T-helper 2 cell treated with Interferon-gamma antibody and Interleukin-4, amounts not matched to agents 5 μg/mL and 100 μg/mL, for 36 hours (primary cell): ENCODE measurements around the gene RAB8B.
A peak's percentile ranks its signal among the peaks of the same experiment; 100 is the strongest.
"Not testable (repeated sequence)": the region's sequence is repeated elsewhere in the genome, so short reads cannot be mapped to it uniquely, and the experiment has no call there.

ENCODE experiments used
- DNase-seq: peaks from one replicate; pipeline ENCODE4 v3.0.0; 2021; ENCODE audit warnings: low spot score
- H3K27ac Mint-ChIP-seq: one replicate; pipeline ENCODE4 v1.8.0; 2021; ENCODE audit warnings: mild to moderate bottlenecking, mixed read lengths
- H3K27me3 Mint-ChIP-seq: one replicate; pipeline ENCODE4 v1.8.0; 2021; ENCODE audit warnings: low read depth, mixed read lengths
- H3K36me3 Mint-ChIP-seq: one replicate; pipeline ENCODE4 v1.8.0; 2021; ENCODE audit warnings: low read depth, mixed read lengths
- H3K4me1 Mint-ChIP-seq: one replicate; pipeline ENCODE4 v1.8.0; 2021; ENCODE audit warnings: low read depth, mixed read lengths
- H3K4me3 Mint-ChIP-seq: one replicate; pipeline ENCODE4 v1.8.0; 2022; ENCODE audit warnings: mild to moderate bottlenecking, moderate library complexity, mixed read lengths
- H3K9me3 Mint-ChIP-seq: one replicate; pipeline ENCODE4 v1.8.0; 2021; ENCODE audit warnings: mixed read lengths

The RAB8B gene

DNA sequence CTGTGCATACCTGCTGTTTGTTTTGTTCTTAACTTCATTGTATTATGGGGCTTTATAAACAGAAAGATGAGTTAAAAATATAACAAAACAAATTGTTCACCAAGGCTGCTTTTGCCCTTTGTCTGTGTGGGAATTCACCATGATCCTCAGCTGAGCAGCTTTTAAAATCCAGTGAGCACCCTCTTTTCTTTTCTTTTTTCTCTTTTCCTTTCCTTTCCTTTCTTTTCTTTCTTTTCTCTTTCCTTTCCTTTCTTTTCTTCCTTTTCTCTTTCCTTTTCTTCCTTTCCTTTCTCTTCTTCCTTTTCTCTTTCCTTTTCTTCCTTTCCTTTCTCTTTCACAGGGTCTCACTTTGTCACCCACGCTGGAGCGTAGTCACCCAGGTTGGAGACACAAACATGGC lies 38.3 kb downstream of the RAB8B start:
- Mint-ChIP-seq H3K36me3 (peaks cover 36% of the 10 kb centered on the region), H3K27me3 (no peaks in the 10 kb centered on the region), H3K4me3 (peak overlapping the region; percentile 58), H3K4me1 (peaks cover 43% of the 10 kb centered on the region), H3K27ac (peak overlapping the region; percentile 78), H3K9me3 (no peaks in the 10 kb centered on the region)
- DNase-seq: no peak

DNA sequence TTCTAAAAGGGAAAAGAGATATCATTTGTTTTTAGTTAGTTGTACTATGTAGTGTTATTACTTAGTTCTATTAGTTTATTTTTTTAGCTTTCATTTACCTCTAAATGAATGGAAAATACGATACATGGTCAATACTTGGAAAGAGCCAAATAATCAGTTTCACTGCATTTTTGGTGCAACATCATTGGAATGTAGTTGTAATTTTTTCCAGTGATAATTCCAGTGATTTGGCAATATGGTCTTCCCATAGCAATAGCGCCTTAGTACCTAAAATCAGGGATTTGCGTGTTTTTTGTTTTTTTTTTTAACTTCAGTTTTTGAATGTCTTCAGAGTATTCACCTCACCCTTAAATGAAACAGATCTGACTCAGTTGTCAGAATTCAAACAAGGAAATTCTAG lies 41.8 kb downstream of the RAB8B start:
- H3K27ac Mint-ChIP-seq: peak overlapping the region; percentile 86
- H3K4me3 Mint-ChIP-seq: peak overlapping the region; percentile 71
- H3K4me1 Mint-ChIP-seq: peaks cover 55% of the 10 kb centered on the region
- H3K9me3 Mint-ChIP-seq: no peaks in the 10 kb centered on the region
- H3K36me3 Mint-ChIP-seq: peaks cover 35% of the 10 kb centered on the region
- H3K27me3 Mint-ChIP-seq: no peaks in the 10 kb centered on the region
- no peak for DNase-seq

DNA sequence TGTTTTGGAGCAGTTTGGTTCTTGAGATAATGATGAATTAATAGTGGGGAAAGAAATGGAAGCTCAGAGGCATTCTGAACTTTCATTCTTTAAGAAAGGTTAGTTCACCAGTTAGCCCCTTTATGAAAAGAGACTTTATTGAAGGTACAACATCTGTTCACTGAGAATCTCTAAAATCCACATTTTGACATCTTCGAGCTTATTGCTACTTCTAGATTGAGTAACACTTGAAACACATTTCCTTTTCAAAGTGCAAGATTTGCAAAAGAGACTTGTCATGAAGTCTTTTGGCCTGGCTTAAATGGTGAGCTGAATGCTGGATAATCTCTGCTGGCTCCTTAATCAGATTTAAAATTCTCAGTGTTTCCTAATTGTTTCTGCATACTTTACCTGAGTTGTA lies 42.3 kb downstream of the RAB8B start:
- Mint-ChIP-seq H3K36me3 (peaks cover 34% of the 10 kb centered on the region), H3K27ac (peak overlapping the region; percentile 86), H3K4me3 (peak overlapping the region; percentile 71), H3K4me1 (peaks cover 52% of the 10 kb centered on the region), H3K9me3 (no peaks in the 10 kb centered on the region), H3K27me3 (no peaks in the 10 kb centered on the region)
- no peak for DNase-seq

DNA sequence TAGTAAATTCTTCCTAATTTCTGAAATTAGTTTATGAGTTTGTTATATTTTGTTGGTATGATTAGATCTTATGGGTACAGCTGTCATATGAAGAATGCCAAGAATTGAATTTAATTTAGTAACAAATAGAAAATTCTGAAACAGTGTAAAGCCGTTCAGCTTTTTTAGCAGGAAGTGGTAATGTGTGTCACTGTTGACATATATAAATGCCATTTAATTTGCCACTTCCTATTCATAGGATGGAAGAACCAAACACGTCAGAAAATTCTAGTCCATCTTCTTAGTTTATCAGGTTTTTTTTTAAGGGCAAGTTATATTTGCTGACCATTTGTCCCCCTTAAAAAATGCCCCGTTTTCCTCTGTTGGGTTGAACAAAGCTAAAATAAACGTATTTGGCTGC lies 43.0 kb downstream of the RAB8B start:
- Mint-ChIP-seq H3K4me1 (peaks cover 54% of the 10 kb centered on the region), H3K27ac (peak overlapping the region; percentile 86), H3K27me3 (no peaks in the 10 kb centered on the region), H3K9me3 (no peaks in the 10 kb centered on the region), H3K36me3 (peaks cover 37% of the 10 kb centered on the region), H3K4me3 (peak overlapping the region; percentile 71)
- DNase-seq: no peak

DNA sequence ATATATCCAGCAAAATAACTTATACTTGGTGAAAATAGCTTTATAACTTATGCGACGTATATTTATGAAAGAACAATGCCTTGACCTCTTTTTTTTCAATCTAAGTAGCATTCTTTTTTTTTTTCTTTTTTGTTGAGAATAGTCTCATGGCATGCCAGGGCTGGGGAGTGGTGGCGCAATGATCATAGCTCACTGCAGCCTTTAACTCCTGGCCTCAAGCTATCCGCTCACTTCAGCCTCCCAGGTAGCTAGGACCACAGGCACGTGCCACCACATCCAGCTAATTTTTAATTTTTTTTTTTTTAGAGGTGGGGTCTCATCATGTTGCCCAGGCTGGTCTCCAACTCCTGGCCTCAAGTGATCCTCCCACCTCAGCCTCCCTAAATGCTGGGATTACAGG lies 43.5 kb downstream of the RAB8B start:
- no peak for DNase-seq
- Mint-ChIP-seq H3K27ac (no peak overlapping the region), H3K4me1 (peaks cover 54% of the 10 kb centered on the region), H3K36me3 (peaks cover 36% of the 10 kb centered on the region), H3K9me3 (no peaks in the 10 kb centered on the region), H3K27me3 (no peaks in the 10 kb centered on the region), H3K4me3 (no peak overlapping the region)

DNA sequence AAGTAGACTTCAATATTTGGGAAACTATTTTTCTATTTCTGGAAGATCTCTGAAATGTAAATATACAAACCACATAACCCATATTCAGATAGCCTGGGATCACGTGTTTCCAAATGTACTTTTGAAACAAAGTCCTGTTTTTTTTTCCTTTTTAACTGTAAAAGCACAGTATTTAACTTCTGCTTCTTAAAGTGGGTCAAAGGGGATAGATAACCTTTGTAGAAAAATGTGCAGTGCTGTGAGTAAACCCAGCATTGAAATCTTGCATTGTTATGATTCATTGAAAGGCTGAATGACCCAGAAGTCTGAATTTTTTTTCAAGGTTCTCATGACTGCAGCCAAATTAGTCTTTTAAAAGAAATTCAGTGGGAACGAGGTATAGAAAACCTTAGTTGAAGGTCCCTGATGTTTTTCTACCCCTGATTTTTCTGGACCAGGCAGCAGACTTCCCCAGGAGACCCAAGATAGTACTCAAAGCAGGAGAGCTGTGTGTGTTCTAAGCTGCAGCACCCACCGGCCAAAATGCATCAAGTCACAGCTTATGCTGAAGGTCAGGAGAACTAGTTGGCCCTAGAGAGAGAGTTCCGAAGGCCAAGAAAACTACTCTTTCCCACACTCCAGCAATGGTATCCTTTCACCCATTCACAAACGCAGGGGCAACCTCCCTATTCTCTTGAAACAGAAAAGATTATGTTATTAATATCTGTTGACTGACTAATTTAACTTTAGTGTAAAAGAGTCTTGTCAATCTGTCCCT lies 44.4 kb downstream of the RAB8B start:
- no peak for DNase-seq
- no peaks in the 10 kb centered on the region for H3K9me3 Mint-ChIP-seq
- peaks cover 32% of the 10 kb centered on the region for H3K36me3 Mint-ChIP-seq
- H3K4me1 Mint-ChIP-seq: peaks cover 62% of the 10 kb centered on the region
- H3K4me3 Mint-ChIP-seq: peak overlapping the region; percentile 34
- H3K27me3 Mint-ChIP-seq: no peaks in the 10 kb centered on the region
- peak overlapping the region; percentile 62 for H3K27ac Mint-ChIP-seq

DNA sequence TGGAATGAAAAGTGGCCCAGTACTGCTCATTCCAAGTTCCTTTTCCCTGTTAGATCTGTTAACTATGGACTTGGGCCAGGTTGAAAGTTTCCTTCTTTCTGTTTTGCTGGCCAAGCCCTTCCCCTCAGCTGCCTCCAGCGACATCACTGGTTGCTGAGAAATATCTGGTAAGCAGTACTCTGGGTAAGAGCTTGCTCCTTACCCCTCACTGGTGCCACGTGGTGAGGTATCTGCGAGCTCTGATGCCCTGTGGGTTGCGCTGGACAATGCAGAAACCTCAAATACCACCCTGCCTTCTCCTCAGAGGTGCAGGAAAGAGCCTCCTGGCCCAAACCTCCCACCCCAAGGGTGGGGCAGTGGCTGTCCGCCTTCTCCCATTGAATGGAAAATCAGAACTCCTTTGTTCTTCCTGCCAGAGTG lies 45.1 kb downstream of the RAB8B start:
- H3K27ac Mint-ChIP-seq: peak overlapping the region; percentile 62
- peak overlapping the region; percentile 34 for H3K4me3 Mint-ChIP-seq
- no peak for DNase-seq
- peaks cover 31% of the 10 kb centered on the region for H3K36me3 Mint-ChIP-seq
- no peaks in the 10 kb centered on the region for H3K9me3 Mint-ChIP-seq
- no peaks in the 10 kb centered on the region for H3K27me3 Mint-ChIP-seq
- H3K4me1 Mint-ChIP-seq: peaks cover 62% of the 10 kb centered on the region

DNA sequence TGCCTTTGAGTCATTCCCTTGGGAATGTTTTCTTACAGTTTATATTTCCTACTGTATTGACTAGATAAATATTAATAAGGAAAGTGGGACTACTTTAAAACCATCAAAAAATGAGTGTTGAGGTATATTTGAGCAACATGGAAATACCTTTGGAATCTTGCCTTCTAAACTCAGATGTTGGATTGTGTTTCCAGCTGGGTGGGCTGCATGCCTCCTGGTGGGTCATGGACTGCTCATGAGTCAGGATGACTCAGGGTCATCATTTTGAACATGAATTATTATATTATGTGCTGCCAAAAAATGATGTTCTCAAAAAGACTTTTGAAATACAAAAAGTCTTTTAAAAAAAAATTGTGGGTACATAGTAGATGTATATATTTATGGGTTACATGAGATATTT lies 46.9 kb downstream of the RAB8B start:
- Mint-ChIP-seq H3K27me3 (no peaks in the 10 kb centered on the region), H3K27ac (no peak overlapping the region), H3K4me3 (no peak overlapping the region), H3K9me3 (no peaks in the 10 kb centered on the region), H3K36me3 (peaks cover 34% of the 10 kb centered on the region), H3K4me1 (peaks cover 62% of the 10 kb centered on the region)
- no peak for DNase-seq

DNA sequence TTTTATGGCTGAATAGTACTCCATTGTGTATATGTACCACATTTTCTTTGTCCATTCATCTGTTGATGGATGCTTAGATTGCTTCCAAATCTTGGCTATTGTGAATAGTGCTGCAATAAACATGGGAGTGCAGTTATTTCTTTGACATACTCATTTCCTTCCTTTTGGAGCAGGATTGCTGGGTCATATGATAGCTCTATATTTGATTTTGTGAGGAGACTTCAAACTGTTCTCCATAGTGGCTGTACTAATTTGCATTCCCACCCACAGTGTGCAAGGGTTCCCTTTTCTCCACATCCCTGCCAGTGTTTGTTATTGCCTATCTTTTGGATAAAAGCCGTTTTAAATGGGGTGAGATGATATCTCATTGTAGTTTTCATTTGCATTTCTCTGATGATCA lies 47.7 kb downstream of the RAB8B start:
- peaks cover 34% of the 10 kb centered on the region for H3K36me3 Mint-ChIP-seq
- not testable (repeated sequence) for H3K27me3 Mint-ChIP-seq, H3K4me3 Mint-ChIP-seq, H3K9me3 Mint-ChIP-seq, H3K27ac Mint-ChIP-seq, DNase-seq
- H3K4me1 Mint-ChIP-seq: peaks cover 55% of the 10 kb centered on the region

DNA sequence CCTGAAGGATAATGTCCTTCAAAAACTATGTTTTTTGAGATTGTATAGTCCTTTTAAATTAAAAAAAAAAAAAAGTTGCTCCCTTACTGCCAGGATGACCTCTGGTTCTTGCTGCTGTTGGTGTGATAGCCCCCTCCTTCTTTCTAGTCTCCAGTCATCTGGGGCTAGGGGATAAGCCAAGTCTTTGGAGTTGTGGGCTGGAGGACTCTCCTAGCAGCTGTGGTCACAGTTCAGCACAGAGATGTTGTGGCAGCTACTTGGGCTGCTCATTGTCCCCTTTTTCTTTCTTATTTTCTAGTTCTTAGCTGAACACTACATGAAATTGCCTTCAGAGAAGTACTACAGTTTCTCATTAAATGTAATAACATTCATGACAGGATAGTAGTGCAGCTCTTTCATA lies 48.8 kb downstream of the RAB8B start:
- H3K4me1 Mint-ChIP-seq: peaks cover 52% of the 10 kb centered on the region
- DNase-seq: no peak
- peak overlapping the region; percentile 78 for H3K27ac Mint-ChIP-seq
- no peaks in the 10 kb centered on the region for H3K27me3 Mint-ChIP-seq
- H3K36me3 Mint-ChIP-seq: peaks cover 37% of the 10 kb centered on the region
- no peak overlapping the region for H3K4me3 Mint-ChIP-seq
- H3K9me3 Mint-ChIP-seq: no peaks in the 10 kb centered on the region

DNA sequence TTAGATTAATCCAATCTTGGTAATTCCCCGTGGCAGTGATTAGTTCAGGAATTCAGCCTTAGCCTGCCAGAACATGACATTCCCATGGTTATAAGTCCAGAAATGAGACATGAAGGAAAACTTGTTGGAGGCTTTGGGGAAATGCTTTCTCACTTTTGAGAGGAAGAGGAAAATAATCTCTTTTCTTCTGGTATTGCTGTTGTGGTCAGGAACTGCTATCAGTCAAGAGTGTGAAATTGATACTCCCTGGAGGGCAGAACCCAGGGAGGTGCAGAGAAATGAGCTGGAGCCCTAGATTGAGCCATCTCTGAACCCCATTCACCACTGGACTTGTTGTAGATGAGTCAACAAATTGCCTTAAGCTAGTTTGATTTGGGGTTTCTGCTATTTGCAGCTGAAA lies 49.4 kb downstream of the RAB8B start:
- Mint-ChIP-seq H3K27ac (no peak overlapping the region), H3K9me3 (no peaks in the 10 kb centered on the region), H3K4me1 (peaks cover 51% of the 10 kb centered on the region), H3K4me3 (no peak overlapping the region), H3K27me3 (no peaks in the 10 kb centered on the region), H3K36me3 (peaks cover 42% of the 10 kb centered on the region)
- DNase-seq: peak; percentile 59

DNA sequence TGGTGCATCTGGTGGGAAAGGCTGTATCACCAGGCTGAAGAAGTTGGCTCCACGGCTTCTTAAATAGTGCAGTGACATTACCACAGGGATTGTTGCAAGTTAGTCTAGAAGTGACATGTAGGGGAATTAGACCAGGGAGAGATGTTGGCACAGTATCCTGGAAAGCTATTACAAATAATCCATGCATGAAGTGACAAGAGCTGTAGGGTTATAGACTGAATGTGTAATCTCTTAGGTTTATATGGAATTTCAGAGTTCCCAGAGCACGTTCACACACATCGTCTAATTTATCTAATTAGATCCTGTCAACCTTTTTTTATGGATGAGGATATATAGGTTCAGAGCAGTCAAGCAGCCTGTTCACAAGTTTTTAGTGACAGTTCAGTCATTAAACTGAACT lies 50.7 kb downstream of the RAB8B start:
- Mint-ChIP-seq H3K27me3 (no peaks in the 10 kb centered on the region), H3K36me3 (peaks cover 41% of the 10 kb centered on the region), H3K27ac (peak overlapping the region; percentile 10), H3K4me3 (no peak overlapping the region), H3K9me3 (no peaks in the 10 kb centered on the region), H3K4me1 (peaks cover 54% of the 10 kb centered on the region)
- no peak for DNase-seq

DNA sequence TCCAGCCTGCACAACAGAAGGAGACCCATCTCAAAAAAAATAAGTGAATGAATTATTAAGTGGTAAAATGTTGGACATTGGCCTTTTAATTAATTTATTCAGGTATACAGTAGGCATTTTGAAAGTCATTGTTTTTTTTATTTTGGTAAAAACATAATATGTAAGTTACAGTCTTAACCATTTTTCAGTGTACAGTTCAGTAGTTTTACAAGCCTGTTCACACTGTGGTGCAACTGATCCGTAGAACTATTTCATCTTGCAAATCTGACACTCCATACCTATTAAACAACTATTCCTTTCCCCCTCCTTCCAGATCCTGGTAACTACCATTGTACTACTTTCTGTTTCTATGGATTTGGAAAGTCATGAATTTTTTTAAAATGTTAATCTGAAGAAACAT lies 51.9 kb downstream of the RAB8B start:
- no peaks in the 10 kb centered on the region for H3K27me3 Mint-ChIP-seq
- DNase-seq: no peak
- H3K9me3 Mint-ChIP-seq: no peaks in the 10 kb centered on the region
- peaks cover 54% of the 10 kb centered on the region for H3K4me1 Mint-ChIP-seq
- no peak overlapping the region for H3K27ac Mint-ChIP-seq
- H3K36me3 Mint-ChIP-seq: peaks cover 45% of the 10 kb centered on the region
- H3K4me3 Mint-ChIP-seq: no peak overlapping the region

DNA sequence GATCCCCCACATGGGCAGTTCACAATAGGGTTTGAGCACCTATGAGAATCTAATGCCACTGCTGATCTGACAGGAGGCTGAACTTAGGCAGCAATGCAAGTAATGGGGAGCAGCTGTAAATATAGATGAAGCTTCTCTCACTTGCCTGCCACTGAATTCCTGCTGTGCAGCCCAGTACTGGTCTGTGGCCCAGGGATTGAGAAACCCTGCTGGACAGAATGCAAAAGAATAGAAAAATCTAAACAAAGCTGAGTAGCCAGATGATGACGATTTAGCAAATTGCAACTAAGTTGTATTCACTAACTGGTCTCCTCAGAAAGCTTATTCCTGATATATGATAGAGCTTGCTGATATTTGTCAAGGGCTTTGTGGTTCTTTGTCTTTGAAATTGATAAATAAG lies 53.7 kb downstream of the RAB8B start:
- no peak overlapping the region for H3K4me3 Mint-ChIP-seq
- H3K4me1 Mint-ChIP-seq: peaks cover 46% of the 10 kb centered on the region
- no peaks in the 10 kb centered on the region for H3K9me3 Mint-ChIP-seq
- DNase-seq: no peak
- no peaks in the 10 kb centered on the region for H3K27me3 Mint-ChIP-seq
- peaks cover 49% of the 10 kb centered on the region for H3K36me3 Mint-ChIP-seq
- H3K27ac Mint-ChIP-seq: peak overlapping the region; percentile 42

DNA sequence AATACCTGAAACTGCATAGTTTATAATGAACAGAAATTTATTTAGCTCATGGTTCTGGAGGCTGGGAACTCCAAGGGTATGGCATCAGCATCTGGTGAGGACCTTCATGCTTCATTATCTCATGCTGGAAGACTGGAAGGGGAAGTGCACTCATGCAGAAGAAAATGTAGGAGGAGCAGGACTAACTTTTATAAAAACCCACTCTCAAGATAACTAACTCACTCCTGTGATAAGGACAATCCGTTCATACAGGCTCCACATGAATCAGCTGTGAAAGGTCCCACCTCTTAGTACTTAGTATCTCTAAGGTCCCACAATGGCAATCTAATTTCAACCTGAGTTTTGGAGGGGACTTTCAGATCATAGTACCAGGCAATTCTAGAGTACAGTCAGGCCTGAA lies 54.4 kb downstream of the RAB8B start:
- no peak for DNase-seq
- Mint-ChIP-seq H3K27me3 (no peaks in the 10 kb centered on the region), H3K4me3 (peak overlapping the region; percentile 44), H3K9me3 (no peaks in the 10 kb centered on the region), H3K36me3 (peaks cover 50% of the 10 kb centered on the region), H3K4me1 (peaks cover 40% of the 10 kb centered on the region), H3K27ac (peak overlapping the region; percentile 53)
